Esophagus mucosa (tissue), 1 donor: Measurements from ENCODE around the gene C1QTNF6. TPM values are rescaled to one million over a fixed set of nuclear protein-coding genes. Genes with fewer than 3 reads are reported as not detected.

ENCODE experiments used
- ATAC-seq: fragments of 200-7000 bp; cut with Tn5 transposase; one replicate; pipeline ENCODE4 v1.9.1; 2020
- total RNA-seq: library from RNA; stranded (reverse); gene quantifications from one replicate; pipeline ENCODE4 v1.2.4, GENCODE V29; 2023
- donor health status: DM: yes; HTN: yes; CAD: no.

The C1QTNF6 gene
- total RNA-seq, 1 donor from 2014 or later: 2.0 TPM

GRCh38 chr22:37190262-37190780 lies 2.3 kb upstream of the C1QTNF6 start:
- ATAC-seq: no peak

GRCh38 chr22:37188901-37189466 lies 937 bp upstream of the C1QTNF6 start:
- peak; percentile 40 for ATAC-seq

- peak; percentile 2 for ATAC-seq
Observed at GRCh38 chr22:37187552-37187890, 526 bp downstream of the C1QTNF6 start.

DNA sequence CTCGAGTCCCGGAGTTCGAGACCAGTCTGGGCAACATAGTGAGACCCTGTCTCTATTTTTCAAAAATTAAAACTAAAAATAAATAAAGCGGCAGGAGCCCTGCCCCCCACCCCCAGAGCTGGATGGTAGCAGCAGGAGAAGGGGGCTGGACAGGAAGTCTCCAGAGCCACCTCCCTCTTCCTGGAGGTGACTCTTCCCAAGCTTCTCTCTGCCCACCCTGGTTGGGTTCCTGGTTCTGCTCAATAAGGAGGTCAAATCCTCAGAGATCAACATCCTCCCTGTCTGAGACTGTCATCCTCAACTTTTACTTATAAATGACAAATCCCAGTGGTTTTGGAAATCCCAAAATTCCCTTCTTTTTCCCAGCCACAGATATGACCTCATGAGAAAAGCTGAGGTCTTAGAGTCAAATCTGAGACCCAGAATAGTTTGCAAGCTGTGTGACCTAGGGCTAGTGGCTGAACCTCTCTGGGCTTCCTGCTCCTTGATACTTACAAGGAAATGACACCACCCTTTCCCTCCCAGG lies 987 bp downstream of the C1QTNF6 start:
- no peak for ATAC-seq

DNA sequence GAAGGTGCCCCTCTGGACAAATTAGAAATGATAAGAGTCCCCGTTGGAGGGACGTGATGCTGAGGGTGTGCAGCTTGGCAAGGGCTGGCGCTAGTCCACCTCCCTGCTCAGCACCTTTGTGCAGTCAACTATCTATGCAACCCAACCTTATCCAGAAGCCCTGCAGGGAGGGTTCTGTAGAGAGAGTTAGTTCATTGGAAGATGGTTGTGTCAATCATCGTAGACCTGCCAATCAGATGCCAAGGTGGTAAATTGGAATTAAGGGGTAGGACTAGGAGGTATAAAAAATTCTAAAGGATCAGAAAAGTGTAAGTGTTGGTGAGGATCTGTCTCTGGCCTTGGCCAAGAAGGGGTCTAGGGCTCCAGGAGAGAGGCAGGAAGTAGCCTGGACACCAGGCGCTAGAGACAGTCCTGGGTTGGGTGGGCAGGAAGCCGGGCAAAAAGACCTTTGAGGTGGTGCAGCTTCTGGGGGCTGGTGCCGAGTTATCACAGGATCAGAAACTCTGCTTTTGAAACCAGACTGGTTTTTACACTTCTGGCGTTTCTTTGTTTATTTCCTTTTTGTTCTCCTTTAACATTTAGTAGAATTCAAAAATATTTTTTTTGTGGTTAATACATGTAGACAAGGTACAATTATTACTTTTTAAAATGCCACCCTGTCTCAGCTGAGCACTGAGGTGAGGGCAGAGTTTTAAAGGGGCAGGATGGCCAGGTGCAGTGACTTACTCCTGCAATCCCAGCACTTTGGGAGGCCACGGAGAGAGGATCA lies 1.6 kb downstream of the C1QTNF6 start:
- ATAC-seq: peak; percentile 25

GRCh38 chr22:37185646-37186227 lies 2.3 kb downstream of the C1QTNF6 start:
- no peak for ATAC-seq

DNA sequence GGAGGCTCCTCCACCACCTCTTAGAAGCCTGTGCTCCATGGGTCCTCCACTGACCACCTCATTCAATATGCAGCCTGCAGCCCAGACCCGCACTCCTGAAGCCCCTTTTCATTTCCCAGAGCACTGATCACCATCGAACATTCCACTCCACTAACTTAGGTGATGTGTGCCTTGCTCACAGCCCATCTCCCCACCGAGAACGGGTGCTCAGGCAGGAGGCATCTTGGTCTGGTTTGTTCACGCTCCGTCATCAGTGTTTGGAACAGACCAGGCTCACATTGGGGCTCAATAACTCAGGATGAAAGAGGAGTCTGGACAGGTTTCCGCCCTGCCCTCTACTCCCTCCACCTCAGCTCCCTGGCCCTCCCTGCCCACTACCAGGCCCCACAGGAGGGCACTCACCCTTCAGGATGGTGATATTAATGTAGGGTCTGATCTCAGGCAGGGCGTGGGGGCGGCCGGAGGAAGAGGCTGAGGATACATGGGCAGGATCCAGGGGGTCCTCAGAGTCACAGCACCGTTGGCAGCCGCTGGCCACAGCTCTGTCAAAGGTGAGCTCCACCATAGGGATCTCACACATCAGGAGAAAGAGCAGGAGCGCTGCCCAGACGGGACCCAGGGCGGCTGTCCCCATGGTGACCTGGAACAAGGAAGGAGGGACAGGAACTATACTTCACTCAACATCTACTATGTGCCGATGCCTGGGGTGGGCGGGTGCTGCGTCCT lies 3.1 kb downstream of the C1QTNF6 start:
- ATAC-seq: no peak

- no peak for ATAC-seq
Observed at GRCh38 chr22:37184380-37184755, 3.7 kb downstream of the C1QTNF6 start.

DNA sequence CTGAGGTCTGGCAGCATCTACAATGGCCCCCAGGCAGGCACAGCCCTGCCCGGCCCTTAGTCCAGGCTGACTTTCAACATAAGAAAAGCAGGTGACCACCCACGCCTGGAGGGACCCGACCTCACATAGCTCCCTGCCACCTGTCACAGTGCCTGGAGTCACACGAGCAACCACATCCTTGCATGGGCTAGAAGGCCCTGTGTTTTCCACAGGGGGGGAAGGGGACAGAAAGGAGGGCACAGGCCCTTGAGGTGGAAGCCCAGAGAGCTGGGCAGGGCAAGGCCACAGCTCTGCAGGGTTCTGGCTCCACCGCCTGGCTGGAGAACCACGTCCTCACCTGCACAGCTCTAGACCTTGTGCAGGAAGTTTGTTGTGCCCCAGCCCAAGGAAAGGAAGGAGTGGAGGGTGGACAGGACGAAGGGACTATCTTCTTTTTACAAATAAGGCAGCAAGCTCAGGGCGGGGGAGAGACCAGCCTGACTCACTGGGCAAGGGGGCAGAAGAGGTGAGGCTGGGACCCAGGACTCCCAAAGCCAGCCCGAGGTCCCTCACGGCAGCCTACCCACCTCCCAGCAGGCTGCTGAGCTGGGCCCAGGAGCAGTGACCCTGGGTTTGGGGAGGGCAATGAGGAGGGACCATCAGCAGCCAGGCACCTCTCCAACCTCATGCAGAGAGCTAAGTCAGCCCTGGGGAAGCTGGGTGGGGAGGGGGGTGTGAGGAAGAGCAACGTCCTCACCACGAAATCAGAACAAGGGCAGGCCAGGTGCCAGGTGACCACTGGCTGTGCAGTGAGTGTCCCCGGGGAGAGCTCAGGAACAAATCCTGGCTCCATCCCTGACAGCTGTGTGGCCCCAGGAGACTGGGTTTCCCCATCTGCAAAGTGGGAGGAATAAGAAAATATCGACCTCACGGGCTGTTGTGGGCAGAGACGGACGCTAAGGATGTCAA lies 4.3 kb downstream of the C1QTNF6 start:
- ATAC-seq: no peak

GRCh38 chr22:37182949-37183245 lies 5.2 kb downstream of the C1QTNF6 start:
- ATAC-seq: no peak

DNA sequence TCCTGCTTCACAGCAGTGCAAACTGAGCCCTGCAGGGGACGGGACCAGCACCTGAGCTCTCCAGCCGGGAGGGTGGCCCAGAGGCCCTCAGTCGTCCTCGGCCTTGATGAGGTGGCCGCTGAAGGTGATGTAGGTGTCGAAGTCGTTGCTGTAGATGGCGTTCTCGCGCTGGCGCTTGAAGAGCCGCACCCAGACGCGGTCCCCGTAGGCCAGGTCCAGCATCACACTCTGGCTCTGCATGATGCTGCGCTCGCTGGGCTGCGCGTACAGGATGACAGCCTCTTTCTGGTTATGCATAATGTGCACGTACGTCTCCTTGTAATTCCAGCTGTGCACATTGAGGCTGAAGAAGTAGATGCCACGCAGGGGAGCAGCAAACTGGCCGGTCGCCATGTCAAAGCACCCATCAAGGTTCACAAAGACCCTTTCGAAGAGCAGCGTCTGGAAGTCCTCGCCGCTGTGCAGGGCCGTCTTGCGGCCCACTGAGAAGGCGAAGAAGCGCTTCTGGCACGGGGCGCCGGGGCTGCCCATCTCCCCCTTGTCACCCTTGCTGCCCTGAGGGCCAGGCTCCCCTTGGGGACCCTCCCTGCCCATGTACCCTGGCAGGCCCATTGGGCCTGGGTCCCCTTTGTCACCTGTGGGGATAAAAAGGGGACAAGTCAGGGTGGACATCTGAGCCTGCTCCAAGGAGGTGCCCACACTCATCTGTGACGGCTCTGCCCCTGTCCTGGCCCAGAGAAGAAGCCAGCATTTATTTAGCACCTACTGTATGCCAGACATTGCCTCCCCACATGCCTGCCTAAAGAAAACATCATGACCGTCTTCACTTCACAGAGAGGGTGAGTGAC lies 5.7 kb downstream of the C1QTNF6 start:
- ATAC-seq: no peak

GRCh38 chr22:37181681-37182080 lies 6.4 kb downstream of the C1QTNF6 start:
- ATAC-seq: no peak

GRCh38 chr22:37180531-37181231 lies 7.4 kb downstream of the C1QTNF6 start:
- ATAC-seq: no peak

DNA sequence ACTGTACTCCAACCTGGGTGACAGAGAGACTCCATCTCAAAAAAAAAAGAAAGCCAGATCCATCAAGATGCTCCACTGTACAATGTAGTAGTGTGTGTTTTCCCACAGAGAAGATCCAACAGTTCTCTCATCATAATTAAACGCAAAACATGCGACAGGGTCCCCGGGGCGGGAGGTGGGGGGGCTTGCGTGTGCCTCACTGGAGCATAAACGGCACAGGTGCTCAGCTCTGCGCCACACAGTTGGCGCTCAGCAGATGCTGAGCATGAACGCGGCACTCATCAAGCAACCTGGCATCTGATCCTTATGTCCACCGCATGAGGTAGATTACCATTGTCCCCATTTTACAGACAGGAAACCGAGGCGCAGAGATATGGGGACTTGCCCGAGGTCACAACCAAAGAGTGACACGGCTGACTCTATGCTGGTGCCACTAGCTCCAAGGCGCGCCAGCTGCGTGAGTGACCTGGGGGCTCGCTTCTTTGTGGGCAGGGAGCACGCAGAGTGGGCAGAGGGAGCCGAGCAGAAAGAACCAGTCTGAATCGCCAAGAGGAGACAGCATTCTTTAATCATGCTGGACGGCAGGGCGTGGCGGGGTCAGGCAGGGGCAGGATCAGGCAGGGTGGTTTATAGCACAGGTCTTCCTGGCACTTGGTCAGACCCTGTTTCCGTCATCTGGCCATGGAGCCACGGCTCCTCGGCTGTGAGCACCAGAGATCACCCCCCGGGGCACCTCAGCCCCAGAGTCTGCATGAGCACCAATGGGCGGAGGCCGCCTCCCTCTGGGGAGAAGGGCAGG lies 8.2 kb downstream of the C1QTNF6 start:
- ATAC-seq: no peak

GRCh38 chr22:37179126-37179470 lies 8.9 kb downstream of the C1QTNF6 start:
- no peak for ATAC-seq

GRCh38 chr22:37178350-37179125 lies 9.5 kb downstream of the C1QTNF6 start:
- no peak for ATAC-seq

GRCh38 chr22:37177755-37178154 lies 10.3 kb downstream of the C1QTNF6 start:
- no peak for ATAC-seq

DNA sequence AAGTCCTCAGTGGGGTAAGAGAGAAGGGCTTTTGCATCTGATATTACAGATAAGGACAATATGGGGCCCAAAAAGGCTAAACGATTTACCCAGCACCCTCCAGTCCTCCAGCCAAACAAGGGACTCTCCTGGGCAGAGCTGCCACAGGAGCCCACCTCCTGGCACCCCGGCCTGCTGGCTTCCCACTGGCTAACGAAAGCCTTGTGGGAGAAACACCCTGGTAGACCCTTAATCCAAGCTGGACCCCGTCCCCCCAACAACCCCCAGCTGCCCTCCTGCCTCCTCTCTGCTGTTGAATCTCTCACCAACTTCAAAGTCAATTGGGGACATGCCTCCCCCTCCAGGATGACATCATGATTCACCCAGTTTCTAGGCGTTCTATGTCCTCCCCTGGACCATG lies 10.8 kb downstream of the C1QTNF6 start:
- no peak for ATAC-seq
